Measurements from ENCODE around the gene SULT4A1.

- TF ChIP-seq POLR2AphosphoS5 (IDR thresholded peaks at IDR 0.05; ENCODE audit: borderline replicate concordance, low read depth, low read length): no peak
- no peak for TF ChIP-seq EZH2 (IDR thresholded peaks at IDR 0.05)
Observed at GRCh38 chr22:43835736-43836135, 26.6 kb downstream of the SULT4A1 start.

Measured in SK-N-MC (cell line).